Upper lobe of left lung (tissue), 6 donors: ENCODE data around the gene MYH16. TPM values are rescaled to one million over a fixed set of nuclear protein-coding genes. Genes with fewer than 3 reads are reported as not detected.
"Not testable (repeated sequence)": the region's sequence is repeated elsewhere in the genome, so short reads cannot be mapped to it uniquely, and the experiment has no call there.

ENCODE experiments used
- ATAC-seq, 2 donors: fragments of 200-7000 bp; cut with Tn5 transposase; one replicate each; pipeline ENCODE4 v1.9.1; 2022; ENCODE audit warnings: mild to moderate bottlenecking in 2 of 2, moderate library complexity in 2 of 2; ENCODE audit not compliant: low FRiP score in 2 of 2
- DNase-seq, 2 donors: peaks; one replicate each; pipeline ENCODE4 v3.0.0-alpha.2; 2019 to 2020
- H3K27ac ChIP-seq, 4 donors: fragments of 200-600 bp; sonication (generic); one replicate each; pipeline ENCODE4 v1.5.1; 2016 to 2019
- H3K27me3 ChIP-seq, 4 donors: fragments of 200-600 bp; sonication (generic); one replicate each; pipeline ENCODE4 v1.5.1; 2017 to 2019
- H3K36me3 ChIP-seq, 4 donors: fragments of 200-600 bp; sonication (generic); one replicate each; pipeline ENCODE4 v1.5.1; 2016 to 2019
- H3K4me1 ChIP-seq, 4 donors: fragments of 200-600 bp; sonication (generic); one replicate each; pipeline ENCODE4 v1.5.1; 2018 to 2019
- H3K4me3 ChIP-seq, 4 donors: fragments of 200-600 bp; sonication (generic); one replicate each; pipeline ENCODE4 v1.5.1; 2017 to 2019; ENCODE audit warnings: mild to moderate bottlenecking in 2 of 4, moderate library complexity in 1 of 4
- H3K9me3 ChIP-seq, 4 donors: fragments of 200-600 bp; sonication (generic); one replicate each; pipeline ENCODE4 v1.5.1; 2018 to 2019
- CTCF ChIP-seq, 6 experiments: fragments of 450-650 bp in 4 of 6; fragments of 200-600 bp in 2 of 6; sonication (generic) in 2 of 6; IDR thresholded peaks; one replicate each; pipeline ENCODE4 v1.5.1; 2016 to 2019; ENCODE audit warnings: antibody characterized with exemption in 6 of 6
- EP300 ChIP-seq, 4 donors: sonication (generic); formaldehyde crosslinking; IDR thresholded peaks; one replicate each; pipeline ENCODE4 v1.5.1; 2017; ENCODE audit warnings: antibody characterized with exemption in 4 of 4, control low read depth in 2 of 4
- POLR2A ChIP-seq, 4 donors: fragments of 450-650 bp; IDR thresholded peaks; one replicate each; pipeline ENCODE4 v1.5.1; 2016 to 2017; ENCODE audit warnings: antibody characterized with exemption in 4 of 4, mild to moderate bottlenecking in 2 of 4
- POLR2AphosphoS5 ChIP-seq, 2 donors: sonication (generic); formaldehyde crosslinking; IDR thresholded peaks; one replicate each; pipeline ENCODE4 v1.5.1; 2017; ENCODE audit warnings: antibody characterized with exemption in 2 of 2
- WGBS, 2 donors: methylation state at CpG; one replicate each; pipeline ENCODE4 v1.1.5; 2017 to 2018; 5-methylcytosine and 5-hydroxymethylcytosine counted together
- total RNA-seq, 6 donors: library from RNA; depleted of rRNA in 4 of 6; stranded (reverse); fragments of >200 nt in 4 of 6; gene quantifications; one replicate each; pipeline versions ENCODE4 v1.1.0 to v1.2.1, GENCODE V29; 2016 to 2021
- donor health status: DM: no; HTN: no; CAD: no; lungs with moderate emphysema.
- donor health status: DM: no; HTN: yes; CAD: no; lungs with severe emphysema.

Gene MYH16
- total RNA-seq, 6 donors from 2014 or later, result 0.17 TPM; not detected in 5

- Histone ChIP-seq H3K27ac (no peak overlapping the region), H3K4me1 (no peaks in the 10 kb centered on the region), H3K27me3 (no peaks in the 10 kb centered on the region), H3K9me3 (peaks cover 0 to 4% (median 0%) of the 10 kb centered on the region in 4 donors), H3K36me3 (no peaks in the 10 kb centered on the region), H3K4me3 (no peak overlapping the region)
- 84 to 86% methylated on average over 9 of the region's 9 CpGs for WGBS, 2 donors
- ATAC-seq (no peak), DNase-seq (no peak)
- TF ChIP-seq POLR2AphosphoS5 (IDR thresholded peaks at IDR 0.05), result no peak
- TF ChIP-seq EP300 (IDR thresholded peaks at IDR 0.05), result no peak
- no peak for TF ChIP-seq CTCF (IDR thresholded peaks at IDR 0.05)
- TF ChIP-seq POLR2A (IDR thresholded peaks at IDR 0.05), result no peak
These were observed 38.5 kb upstream of the MYH16 start for GRCh38 chr7:99234185-99234584.

GRCh38 chr7:99235925-99236324 is 36.7 kb upstream of the MYH16 start:
- Histone ChIP-seq H3K4me3 (no peak overlapping the region), H3K4me1 (no peaks in the 10 kb centered on the region), H3K27me3 (no peaks in the 10 kb centered on the region), H3K36me3 (no peaks in the 10 kb centered on the region), H3K27ac (no peak overlapping the region), H3K9me3 (peaks cover 0 to 4% (median 0%) of the 10 kb centered on the region in 4 donors)
- DNase-seq (no peak), ATAC-seq (no peak)
- WGBS, 2 donors, result 90 to 93% methylated on average over 9 to 12 of the region's 12 CpGs
- TF ChIP-seq POLR2AphosphoS5 (IDR thresholded peaks at IDR 0.05) (no peak), EP300 (IDR thresholded peaks at IDR 0.05) (no peak), CTCF (IDR thresholded peaks at IDR 0.05) (no peak), POLR2A (IDR thresholded peaks at IDR 0.05) (no peak)

- 67 to 86% methylated on average over 1 of the region's 1 CpG for WGBS, 2 donors
- not testable (repeated sequence) for ATAC-seq, H3K27ac ChIP-seq, H3K27me3 ChIP-seq, H3K4me3 ChIP-seq, DNase-seq, H3K9me3 ChIP-seq, H3K4me1 ChIP-seq, H3K36me3 ChIP-seq
These were observed 34.8 kb upstream of the MYH16 start for GRCh38 chr7:99237876-99238275.

- peaks cover 0 to 4% (median 0%) of the 10 kb centered on the region in 4 donors for H3K9me3 ChIP-seq
- H3K4me3 ChIP-seq, result no peak overlapping the region
- no peak for ATAC-seq
- H3K27ac ChIP-seq, result no peak overlapping the region
- no peaks in the 10 kb centered on the region for H3K4me1 ChIP-seq
- WGBS, 2 donors, result 78% methylated on average over 13 to 15 of the region's 15 CpGs
- no peaks in the 10 kb centered on the region for H3K36me3 ChIP-seq
- TF ChIP-seq CTCF (IDR thresholded peaks at IDR 0.05) (no peak), POLR2A (IDR thresholded peaks at IDR 0.05) (no peak)
- no peak for DNase-seq
- H3K27me3 ChIP-seq, result no peaks in the 10 kb centered on the region
These were observed 33.9 kb upstream of the MYH16 start for GRCh38 chr7:99238558-99239341.

GRCh38 chr7:99242682-99243081 is 30.0 kb upstream of the MYH16 start:
- DNase-seq (no peak), ATAC-seq (no peak)
- H3K4me1 ChIP-seq, result no peaks in the 10 kb centered on the region
- TF ChIP-seq CTCF (IDR thresholded peaks at IDR 0.05) (no peak), POLR2A (IDR thresholded peaks at IDR 0.05) (no peak), EP300 (IDR thresholded peaks at IDR 0.05) (no peak), POLR2AphosphoS5 (IDR thresholded peaks at IDR 0.05) (no peak)
- WGBS, 2 donors, result 70 to 80% methylated on average over 4 of the region's 4 CpGs
- H3K27ac ChIP-seq, result no peak overlapping the region
- no peaks in the 10 kb centered on the region for H3K27me3 ChIP-seq
- no peaks in the 10 kb centered on the region for H3K9me3 ChIP-seq
- H3K4me3 ChIP-seq, result no peak overlapping the region
- H3K36me3 ChIP-seq, result no peaks in the 10 kb centered on the region
